Measurements from ENCODE around the gene DTX3L.
"Not testable (repeated sequence)": the region's sequence is repeated elsewhere in the genome, so short reads cannot be mapped to it uniquely, and the experiment has no call there.

The DTX3L gene

DNA sequence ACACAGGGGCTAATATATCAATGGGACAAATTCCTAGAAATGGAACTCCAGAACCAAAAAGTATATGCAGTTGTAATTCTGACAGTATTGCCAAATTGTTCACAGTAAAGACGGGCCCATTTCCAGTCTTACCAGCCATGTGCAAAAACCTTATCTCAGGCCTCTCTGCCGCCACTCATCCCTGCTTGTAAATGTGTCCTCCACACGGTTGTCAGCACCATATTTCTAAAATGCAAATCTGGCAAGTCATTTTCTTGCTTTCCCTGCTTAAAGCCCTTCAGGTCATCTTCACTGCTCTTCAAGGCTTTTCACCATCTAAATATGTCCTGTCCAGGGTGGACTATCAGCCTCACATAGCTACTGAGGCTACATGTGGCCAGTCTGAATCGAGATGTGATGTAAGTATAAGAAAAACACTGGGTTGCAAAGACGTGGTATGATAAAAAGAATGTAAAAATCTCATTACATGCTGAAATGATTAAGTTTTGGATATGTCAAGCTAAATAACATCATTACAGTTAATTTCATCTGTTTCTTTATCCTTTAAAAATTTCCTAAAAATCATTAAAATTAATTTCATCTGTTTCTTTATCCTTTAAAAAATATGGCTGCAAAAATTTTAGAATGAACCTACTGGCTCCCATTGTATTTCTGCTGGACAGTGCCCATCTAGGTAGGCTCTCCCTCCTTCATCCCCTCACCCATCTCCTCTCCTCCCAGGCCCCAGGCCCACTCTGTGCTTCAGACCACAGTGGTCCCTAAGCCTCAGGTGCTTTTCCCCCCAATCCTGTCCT, 1.0 kb upstream of the DTX3L start:
- no peak for DNase-seq (ENCODE audit: low read depth in 2 of 2)

DNA sequence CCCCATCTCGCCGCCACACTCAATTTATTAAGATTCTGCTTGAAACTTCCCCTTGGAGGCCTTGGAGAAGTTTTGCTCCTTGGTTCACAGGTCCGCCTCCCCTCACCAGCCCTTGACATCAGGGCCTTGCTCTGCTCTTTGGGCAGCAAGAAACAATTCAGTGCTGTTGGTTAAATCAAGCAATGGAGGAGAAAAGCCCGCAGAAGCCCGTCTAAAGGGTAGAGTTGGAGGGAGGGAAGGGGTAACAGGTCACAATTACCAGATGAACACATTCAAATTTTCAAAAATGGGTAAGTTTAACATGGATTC, 467 bp upstream of the DTX3L start:
- no peak for DNase-seq (ENCODE audit: low read depth in 2 of 2)

DNA sequence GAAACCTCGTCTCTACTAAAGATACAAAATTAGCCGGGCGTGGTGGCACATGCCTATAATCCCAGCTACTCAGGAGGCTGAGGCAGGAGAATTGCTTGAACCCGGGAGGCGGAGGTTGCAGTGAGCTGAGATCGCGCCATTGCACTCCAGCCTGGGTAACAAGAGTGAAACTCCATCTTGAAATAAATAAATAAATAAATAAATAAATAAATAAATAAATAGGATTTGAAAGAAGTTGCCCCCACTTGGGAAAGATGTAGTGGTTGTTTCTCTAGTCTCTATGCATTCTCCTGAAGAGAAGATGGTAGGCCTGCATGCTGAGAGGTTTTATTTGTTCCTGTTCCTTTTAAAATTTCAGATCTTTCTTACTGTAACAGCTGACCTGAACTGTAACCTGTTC, 4.0 kb downstream of the DTX3L start:
- DNase-seq (ENCODE audit: low read depth in 2 of 2): not testable (repeated sequence)

DNA sequence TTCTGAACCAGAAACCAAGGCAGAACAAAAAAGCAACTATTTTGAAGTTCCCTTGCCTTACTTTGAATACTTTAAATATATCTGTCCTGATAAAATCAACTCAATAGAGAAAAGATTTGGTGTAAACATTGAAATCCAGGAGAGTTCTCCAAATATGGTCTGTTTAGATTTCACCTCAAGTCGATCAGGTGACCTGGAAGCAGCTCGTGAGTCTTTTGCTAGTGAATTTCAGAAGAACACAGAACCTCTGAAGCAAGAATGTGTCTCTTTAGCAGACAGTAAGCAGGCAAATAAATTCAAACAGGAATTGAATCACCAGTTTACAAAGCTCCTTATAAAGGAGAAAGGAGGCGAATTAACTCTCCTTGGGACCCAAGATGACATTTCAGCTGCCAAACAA, 4.6 kb downstream of the DTX3L start:
- DNase-seq (ENCODE audit: low read depth in 2 of 2): no peak

DNA sequence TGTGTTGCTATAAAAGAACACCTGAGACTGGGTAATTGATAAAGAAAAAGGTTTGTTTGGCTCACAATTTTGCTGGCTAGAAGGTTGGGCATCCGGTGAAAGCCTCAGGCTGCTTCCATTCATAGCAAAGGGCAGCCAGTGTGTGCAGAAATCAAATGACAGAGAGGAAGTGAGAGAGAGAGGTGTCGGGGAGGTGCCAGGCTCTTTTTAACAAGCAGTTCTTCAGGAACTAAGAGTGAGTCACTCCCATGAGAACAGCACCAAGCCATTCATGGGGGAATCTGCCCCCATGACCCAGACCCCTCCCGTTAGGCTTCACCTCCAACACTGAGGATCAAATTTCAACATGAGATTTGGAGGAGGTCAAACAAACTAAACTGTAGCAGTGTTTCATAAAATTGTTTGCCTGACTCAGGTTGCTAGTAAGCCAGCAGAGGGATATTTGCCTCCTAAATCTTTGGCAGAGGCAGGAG, 8.8 kb downstream of the DTX3L start:
- peak in 1 of 2 donors; percentile 20 for DNase-seq (ENCODE audit: low read depth in 2 of 2)

DNA sequence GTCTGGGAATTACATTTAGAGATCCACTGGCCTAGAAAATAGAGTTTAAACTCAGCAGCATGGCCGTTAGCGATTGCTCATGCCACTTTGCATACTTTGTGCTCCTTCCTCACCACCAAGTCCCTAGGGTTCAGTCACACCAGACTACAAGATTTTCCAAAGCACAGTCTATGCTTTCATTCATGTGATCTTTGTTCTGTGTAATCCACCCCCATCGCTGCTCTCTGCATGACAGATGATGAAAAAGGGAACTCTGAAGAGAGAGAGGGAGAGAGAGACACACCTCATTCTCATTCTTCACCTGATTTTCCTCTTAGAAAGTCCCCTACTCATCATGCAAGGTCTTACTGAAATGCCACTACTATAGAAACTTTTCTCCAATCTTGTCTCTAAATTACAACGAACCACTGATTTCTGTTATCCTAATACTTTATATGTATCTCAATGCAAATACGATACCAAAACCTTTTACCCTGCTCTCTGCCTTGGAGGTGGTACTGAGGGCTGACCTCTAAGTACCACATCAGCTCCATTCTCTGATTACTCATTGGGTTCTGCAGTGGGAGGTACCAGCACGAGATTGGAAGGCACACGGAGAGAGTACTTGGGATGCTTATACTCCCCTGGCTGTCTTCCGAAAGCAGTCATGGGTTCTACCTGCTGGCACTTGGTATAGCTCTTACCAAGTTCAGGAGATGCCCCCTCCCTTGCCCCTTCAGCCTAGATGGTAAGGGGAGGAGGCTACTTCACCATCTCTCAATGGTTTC, 12.2 kb downstream of the DTX3L start:
- no peak for DNase-seq (ENCODE audit: low read depth in 2 of 2)

DNA sequence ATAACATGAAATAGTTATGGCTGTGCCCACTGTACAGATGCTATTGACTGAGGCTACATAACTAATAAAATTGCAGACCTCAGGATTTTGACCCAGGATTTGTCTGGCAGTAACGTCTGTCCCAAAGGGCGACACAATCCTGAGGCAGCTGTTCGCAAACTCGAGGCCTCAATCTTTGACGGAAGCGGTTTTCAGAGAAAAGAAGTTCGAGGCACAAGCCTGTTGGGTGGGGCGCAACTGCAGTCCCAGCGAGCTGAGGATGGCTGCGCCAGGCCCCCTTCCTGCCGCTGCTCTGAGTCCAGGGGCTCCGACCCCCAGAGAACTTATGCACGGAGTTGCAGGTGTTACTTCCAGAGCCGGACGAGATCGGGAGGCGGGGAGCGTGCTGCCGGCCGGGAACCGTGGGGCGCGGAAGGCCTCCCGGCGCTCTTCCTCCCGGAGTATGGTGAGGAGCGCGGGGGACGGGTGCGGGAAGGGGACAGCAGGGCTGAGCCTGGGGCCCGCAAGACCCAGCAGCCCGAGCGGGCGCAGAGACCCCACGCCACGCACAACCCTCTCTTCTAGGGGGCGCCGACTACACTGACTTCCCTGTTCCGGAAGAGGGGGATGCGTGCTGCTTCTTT, 13.4 kb downstream of the DTX3L start, which contains the start of gene PARP15:
PARP15 (plus strand) TSS at position 242 of the 623 bp plus-strand sequence; CDS start at position 260, 18 bp downstream.
- DNase-seq (ENCODE audit: low read depth in 2 of 2): no peak

DNA sequence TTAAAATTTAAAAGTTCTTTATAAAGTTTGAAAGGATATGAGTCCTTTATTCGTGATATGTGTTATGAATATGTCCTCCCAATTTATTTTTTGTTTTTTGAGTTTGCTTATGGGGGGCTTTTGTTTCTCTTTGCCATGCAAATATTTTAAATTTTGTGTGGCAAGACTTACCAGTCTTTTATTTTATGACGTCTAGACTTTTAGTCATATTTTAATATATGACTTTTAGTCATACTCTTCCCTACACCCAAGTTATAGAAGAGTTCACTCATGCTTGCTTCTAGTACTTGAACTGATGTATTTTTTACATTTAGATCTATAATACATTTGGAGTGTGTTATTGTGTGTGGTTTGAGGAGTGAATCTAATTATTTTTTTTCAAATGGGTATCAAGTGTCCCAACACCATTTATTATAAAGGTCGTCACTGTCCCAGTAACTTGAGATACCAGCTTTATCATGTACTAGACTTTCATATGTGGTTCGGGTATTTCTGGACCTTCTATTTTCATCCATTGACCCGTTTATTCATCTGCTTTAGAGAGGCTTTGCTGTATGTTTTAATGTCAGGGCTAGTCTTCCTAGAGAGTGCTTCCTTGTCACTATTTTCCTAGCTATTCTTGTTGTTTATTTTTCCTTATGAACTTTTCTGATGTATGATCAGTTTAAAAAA, 14.1 kb downstream of the DTX3L start:
- no peak for DNase-seq (ENCODE audit: low read depth in 2 of 2)

DNA sequence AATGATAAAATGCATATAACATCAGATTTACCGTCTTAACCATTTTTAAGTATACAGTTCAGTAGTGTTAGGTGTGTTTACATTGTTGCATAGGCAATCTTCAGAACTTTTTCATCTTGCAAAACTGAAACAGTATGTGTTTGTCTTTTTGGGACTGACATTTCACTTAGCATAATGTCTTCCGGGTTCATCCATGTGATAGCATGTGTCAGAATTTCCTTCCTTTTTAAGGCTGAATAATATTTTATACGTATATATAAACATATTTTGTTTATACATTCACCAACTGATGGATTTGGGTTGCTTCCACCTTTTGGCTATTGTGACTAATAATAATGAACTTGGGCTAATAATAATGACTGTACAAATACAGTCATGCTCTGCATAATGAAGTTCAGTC, 16.3 kb downstream of the DTX3L start:
- DNase-seq (ENCODE audit: low read depth in 2 of 2): no peak

DNA sequence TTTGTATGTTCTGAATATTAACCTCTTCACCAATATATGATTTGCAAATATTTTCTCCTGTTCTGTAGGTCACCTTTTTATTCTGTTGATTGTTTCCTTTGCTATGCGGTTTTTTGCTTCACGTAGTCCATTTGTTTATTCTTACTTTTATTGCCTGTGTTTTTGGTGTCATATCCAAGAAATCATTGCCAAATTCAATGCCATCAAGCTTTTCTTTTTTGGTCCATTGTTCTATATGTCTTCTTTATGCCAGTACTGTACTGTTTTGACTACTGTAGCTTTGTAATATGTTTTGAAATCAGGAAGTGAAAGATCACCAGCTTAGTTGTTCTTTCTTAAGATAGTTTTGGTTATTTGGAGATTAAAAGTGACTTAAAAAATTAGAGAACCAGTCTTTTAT, 17.5 kb downstream of the DTX3L start:
- no peak for DNase-seq (ENCODE audit: low read depth in 2 of 2)

DNA sequence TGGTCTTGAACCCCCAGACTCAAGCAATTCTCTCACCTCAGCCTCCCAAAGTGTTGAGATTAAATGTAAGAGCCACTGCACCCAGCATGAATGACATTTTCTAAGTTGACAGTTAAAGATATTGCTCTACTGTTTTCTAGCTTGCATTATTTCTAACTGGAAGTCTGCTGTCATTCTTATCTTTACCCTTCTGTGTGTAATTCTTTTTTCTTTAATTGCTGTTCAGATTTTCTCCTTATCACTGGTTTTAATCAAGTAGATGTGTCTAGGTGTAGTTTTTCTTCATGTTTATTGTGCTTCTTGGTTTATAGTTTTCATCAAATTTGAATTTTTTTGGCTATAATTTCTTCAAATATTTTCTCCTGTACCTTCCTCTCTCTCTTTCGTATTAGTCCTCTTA, 18.3 kb downstream of the DTX3L start:
- DNase-seq (ENCODE audit: low read depth in 2 of 2): no peak

DNA sequence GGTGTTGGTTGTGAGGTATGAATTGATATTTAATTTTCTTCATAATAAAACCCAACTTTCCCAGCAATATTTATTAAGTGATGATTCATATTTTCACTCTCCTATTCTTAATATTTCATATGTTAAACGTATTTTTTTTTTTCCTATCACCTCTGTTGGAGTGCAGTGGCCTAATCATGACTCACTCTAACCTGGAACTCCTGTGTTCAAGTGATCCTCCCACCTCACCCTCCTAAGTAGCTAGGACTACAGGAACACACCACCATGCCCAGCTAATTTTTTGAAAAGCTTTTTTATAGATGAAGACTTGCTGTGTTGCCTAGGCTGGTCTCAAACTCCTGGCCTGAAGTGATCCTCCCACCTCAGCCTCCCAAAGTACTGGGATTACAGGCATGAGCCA, 22.0 kb downstream of the DTX3L start:
- no peak for DNase-seq (ENCODE audit: low read depth in 2 of 2)

DNA sequence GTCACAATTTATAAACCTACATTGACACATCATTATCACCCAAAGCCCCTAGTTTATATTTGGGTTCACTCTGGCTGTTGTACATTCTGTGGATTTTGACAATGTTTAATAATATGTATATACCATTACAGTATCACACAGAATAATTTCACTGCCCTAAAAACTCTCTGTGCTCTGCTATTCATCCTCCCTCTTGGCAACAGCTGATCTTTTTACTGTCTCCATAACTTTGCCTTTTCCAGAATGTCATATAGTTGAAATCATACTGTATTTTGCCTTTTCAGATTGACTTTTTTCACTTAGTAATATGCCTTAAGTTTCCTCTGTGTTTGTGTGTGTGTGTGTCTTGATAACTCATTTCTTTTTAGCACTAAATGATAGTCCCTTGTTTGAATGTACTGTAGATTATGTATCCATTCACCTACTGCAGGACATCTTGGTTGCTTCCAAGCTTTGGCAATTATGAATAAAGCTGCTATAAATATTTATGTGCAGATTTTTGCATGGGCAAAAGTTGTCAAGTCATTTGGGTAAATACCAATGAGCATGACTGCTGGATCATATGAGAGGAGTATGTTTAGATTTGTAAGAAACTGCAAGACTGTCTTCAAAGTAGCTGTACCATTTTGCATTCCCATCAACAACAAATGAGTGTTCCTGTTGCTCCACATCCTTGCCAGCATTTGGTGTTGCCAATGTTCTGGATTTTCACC, 22.8 kb downstream of the DTX3L start:
- no peak for DNase-seq (ENCODE audit: low read depth in 2 of 2)

DNA sequence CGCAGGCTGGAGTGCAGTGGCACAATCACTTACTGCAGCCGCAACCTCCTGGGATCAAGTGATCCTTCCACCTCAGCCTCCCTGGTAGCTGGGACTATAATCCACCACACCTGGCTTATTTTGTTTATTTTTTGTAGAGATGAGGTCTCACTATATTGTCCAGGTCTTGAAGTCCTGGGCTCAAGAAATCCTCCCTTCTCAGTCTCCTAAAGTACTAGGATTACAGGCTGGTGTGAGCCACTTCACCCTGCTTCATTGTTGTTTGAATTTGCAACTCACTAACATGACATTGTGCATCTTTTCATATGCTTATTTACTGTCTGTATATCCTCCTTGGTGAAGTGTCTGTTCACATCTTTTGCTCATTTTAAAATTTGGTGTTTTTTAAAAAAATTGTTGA, 23.4 kb downstream of the DTX3L start:
- no peak for DNase-seq (ENCODE audit: low read depth in 2 of 2)

DNA sequence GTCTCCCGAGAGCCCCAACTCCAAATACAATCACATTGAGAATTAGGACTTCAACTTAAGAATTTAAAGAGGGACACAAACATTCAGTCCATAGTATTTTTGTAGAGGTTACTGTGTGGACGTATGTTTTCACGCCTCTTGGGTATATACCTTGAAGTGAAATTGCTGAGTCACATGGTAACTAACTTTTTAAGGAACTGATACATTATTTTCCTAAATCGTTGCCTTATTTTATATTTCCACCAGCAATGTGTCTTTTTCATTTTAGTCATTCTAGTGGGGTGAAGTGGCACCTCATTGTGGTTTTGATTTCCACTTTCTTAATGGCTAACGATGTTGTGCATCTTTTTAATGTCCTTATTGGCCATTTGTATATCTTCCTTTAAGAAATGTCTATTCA, 25.2 kb downstream of the DTX3L start:
- DNase-seq (ENCODE audit: low read depth in 2 of 2): no peak

DNA sequence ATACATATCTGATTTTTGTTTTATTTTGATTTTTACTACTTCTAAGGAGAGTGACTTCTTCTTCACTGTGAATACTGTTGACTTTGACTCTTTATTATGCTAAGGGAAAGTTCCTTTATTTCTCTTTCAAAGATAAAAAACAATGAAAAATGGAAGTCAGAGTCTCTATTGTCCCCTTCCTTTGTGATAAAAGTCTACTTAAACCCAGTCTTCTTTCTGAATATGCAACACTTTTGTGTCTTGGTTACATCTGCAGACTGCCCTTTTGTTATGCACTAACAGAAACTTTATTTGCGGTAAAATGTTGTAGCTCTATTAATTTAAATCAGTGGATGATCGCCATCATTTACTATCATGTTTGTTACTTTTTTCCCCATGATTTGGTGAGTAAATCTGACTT, 26.5 kb downstream of the DTX3L start:
- no peak for DNase-seq (ENCODE audit: low read depth in 2 of 2)

DNA sequence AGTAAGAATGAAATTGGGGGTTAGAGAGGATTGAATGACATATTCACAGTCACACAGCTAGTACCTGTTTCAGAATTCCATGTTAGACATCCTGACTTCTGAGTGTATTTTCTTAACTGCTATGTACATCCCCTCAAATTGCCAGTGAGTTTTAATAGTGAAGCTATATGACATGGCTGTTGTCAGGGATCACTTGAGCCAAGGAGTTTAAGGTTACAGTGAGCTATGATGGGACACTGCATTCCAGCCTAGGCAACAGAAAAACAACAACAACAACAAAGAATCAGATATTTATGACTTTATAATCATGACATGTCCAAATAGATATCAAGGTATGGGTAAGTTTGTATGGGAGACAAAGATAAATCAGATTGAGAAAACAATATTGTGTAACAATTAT, 29.9 kb downstream of the DTX3L start:
- DNase-seq (ENCODE audit: low read depth in 2 of 2): no peak

DNA sequence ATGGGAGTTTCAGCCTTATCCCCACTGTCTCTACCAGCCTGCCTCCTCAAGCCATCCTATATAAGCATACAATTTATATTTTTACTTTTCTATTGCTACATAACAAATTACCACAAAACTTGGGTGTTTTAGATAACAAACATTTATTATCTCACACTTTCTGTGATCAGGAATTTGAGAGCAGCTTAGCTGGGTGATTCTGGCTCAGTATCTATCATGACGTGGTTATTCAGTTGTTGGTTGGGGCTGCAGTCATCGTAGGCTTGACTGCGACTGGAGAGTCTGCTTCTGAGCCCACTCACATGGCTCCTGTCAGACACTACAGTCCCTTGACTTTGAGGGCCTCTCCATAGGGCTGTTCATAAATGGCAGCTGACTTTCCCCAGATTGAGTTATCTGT, 34.0 kb downstream of the DTX3L start:
- DNase-seq (ENCODE audit: low read depth in 2 of 2): no peak

DNA sequence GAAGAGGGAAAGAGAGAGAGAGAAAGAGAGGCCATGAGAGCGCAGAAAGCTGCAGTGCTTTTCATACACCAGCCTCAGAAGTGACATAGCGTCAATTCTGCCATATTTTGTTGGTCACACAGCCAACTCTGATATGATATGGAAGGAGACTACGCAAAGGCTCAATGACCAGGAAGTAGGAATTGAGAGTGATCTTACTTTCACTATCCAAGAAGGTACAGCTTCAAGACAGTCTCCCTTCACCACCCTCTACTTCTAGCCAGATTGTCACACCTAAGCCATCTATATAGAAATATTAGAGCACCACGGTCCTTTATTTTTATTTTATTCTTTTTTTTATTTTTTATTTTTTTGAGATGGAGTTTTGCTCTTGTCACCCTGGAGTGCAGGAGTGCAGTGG, 34.4 kb downstream of the DTX3L start:
- DNase-seq (ENCODE audit: low read depth in 2 of 2): no peak

DNA sequence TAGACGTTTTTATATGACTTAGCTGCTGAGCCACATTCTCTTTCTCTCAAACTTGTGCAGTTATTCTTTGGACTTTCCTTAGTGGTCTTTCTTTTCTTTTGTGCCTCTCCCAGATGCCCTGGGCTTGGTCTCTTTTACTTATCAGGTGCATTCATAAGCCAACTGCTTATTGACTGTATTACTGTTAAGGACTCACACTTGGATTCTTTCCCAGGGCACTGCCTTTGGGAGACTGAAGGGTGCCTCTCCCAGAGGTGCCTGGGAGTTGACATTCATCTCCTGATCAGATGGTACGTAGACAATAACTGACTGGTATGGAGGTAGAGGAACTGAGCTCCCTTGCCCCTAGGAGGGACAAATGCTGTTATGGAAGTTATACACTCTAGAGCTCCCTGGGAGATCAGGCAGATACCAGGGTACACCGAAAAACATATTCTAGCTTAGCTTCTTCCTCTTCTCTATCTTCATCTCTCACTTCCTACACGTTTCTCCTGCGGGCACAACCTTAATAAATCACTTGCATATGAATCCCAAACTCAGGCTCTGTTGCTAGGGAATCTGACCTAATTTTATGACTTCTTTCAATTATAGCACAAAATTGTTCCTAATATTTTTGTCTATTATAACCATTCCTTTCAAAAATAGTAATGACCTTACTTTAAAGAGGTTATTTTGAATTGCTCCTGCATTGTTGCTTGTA, 38.0 kb downstream of the DTX3L start:
- DNase-seq (ENCODE audit: low read depth in 2 of 2): no peak

DNA sequence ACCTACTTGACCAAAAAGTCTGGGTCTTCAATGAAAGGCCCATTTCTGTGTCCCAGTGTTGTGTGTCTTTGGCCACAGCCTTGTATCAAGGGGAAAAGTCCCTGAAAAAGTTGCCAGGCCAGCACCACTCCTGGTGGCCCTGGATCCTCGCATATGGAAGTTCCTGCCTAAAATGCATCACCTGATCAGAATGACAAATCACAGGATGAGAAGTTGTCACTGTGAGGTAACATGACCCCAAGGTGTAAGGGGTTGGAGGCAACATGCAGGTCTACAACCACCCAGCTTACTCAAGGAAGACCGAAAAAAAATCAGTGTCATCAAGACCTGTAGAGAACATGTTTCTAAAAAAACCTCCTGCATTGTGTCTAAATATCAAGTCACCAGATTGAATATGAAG, 38.9 kb downstream of the DTX3L start:
- DNase-seq (ENCODE audit: low read depth in 2 of 2): no peak
